IMR-90 (cell line): ENCODE results near the gene EPN2. TPM values are rescaled to one million over a fixed set of nuclear protein-coding genes. Genes with fewer than 3 reads are reported as not detected.

Experiments
- ATAC-seq: fragments of 200-7000 bp; cut with Tn5 transposase; 2 replicates; pipeline ENCODE4 v1.9.1; 2020; ENCODE audit warnings: low read depth, mild to moderate bottlenecking, moderate library complexity
- BruUV-seq: library from RNA; stranded (reverse); fragments of 400-500 nt; replicated peaks from 2 replicates; lab custom pipeline; 2021; lab: Mats Ljungman, UMichigan
- CTCF ChIA-PET: fragments of 300-600 bp; formaldehyde crosslinking; extraction: SDS; loops from one replicate; lab custom pipeline; 2021; ENCODE audit warnings: antibody characterized with exemption; lab: Yijun Ruan, JAX
- POLR2A ChIA-PET: fragments of 300-600 bp; sonication (Branson Sonifier 250); formaldehyde crosslinking; loops from one replicate; lab custom pipeline; 2022; ENCODE audit warnings: antibody characterized with exemption; ENCODE audit not compliant: unreplicated experiment; lab: Charles Lee
- DNase-seq: peaks from one replicate; pipeline ENCODE4 v3.0.0; 2013
- H2AFZ ChIP-seq: replicated peaks from 2 replicates; pipeline ENCODE3; 2013; ENCODE audit warnings: low read length, mild to moderate bottlenecking; ENCODE audit not compliant: poor library complexity
- H2AK5ac ChIP-seq: 2 replicates; pipeline ENCODE4 v1.6.1; 2013; ENCODE audit warnings: low read depth, low read length, inconsistent platforms
- H2AK9ac ChIP-seq: replicated peaks from 2 replicates; pipeline ENCODE3; 2013; ENCODE audit warnings: mild to moderate bottlenecking, low read depth, low read length, moderate library complexity; ENCODE audit not compliant: poor library complexity
- H2BK120ac ChIP-seq: 2 replicates; pipeline ENCODE4 v1.6.1; 2013; ENCODE audit warnings: low read depth, low read length, inconsistent platforms
- H2BK15ac ChIP-seq: 3 replicates; pipeline ENCODE4 v1.6.1; 2013; ENCODE audit warnings: low read depth, low read length, inconsistent platforms
- H2BK20ac ChIP-seq: 2 replicates; pipeline ENCODE4 v1.6.1; 2013; ENCODE audit warnings: low read depth, mild to moderate bottlenecking, inconsistent platforms, low read length, moderate library complexity
- H2BK5ac ChIP-seq: 2 replicates; pipeline ENCODE4 v1.6.1; 2013; ENCODE audit warnings: mild to moderate bottlenecking, low read depth, low read length, inconsistent platforms; ENCODE audit not compliant: poor library complexity, severe bottlenecking
- H3K14ac ChIP-seq: replicated peaks from 2 replicates; pipeline ENCODE4 v1.6.1; 2013; ENCODE audit warnings: low read depth, low read length, inconsistent platforms
- H3K18ac ChIP-seq: 2 replicates; pipeline ENCODE4 v1.6.1; 2013; ENCODE audit warnings: low read depth, low read length, control low read depth
- H3K23ac ChIP-seq: 2 replicates; pipeline ENCODE4 v1.6.1; 2013; ENCODE audit warnings: low read depth, low read length, inconsistent platforms
- H3K27ac ChIP-seq: 2 replicates; pipeline ENCODE4 v1.5.1; 2013; ENCODE audit warnings: mild to moderate bottlenecking, control low read depth, low read length; ENCODE audit not compliant: insufficient read depth
- H3K27me3 ChIP-seq: 2 replicates; pipeline ENCODE4 v1.6.1; 2013; ENCODE audit warnings: low read length; ENCODE audit not compliant: control insufficient read depth, insufficient read depth
- H3K36me3 ChIP-seq: 2 replicates; pipeline ENCODE4 v1.6.1; 2013; ENCODE audit warnings: low read length, mixed read lengths; ENCODE audit not compliant: control insufficient read depth, insufficient read depth
- H3K4ac ChIP-seq: 2 replicates; pipeline ENCODE4 v1.6.1; 2013; ENCODE audit warnings: low read depth, low read length, inconsistent platforms
- H3K4me1 ChIP-seq: 2 replicates; pipeline ENCODE4 v1.6.1; 2013; ENCODE audit warnings: low read length, mixed read lengths; ENCODE audit not compliant: control insufficient read depth, insufficient read depth
- H3K4me2 ChIP-seq: 2 replicates; pipeline ENCODE4 v1.6.1; 2013; ENCODE audit warnings: low read depth, mild to moderate bottlenecking, control low read depth, low read length, moderate library complexity
- H3K4me3 ChIP-seq: 2 replicates; pipeline ENCODE4 v1.5.1; 2013; ENCODE audit warnings: low read depth, mild to moderate bottlenecking, control low read depth, low read length, moderate library complexity; ENCODE audit not compliant: insufficient read depth
- H3K56ac ChIP-seq: 2 replicates; pipeline ENCODE4 v1.6.1; 2013; ENCODE audit warnings: low read length, inconsistent platforms; ENCODE audit not compliant: insufficient read depth; ENCODE audit errors: extremely low read depth
- H3K79me1 ChIP-seq, 2 experiments: 2 replicates each; pipeline ENCODE4 v1.6.1; 2013; ENCODE audit warnings: low read length in 2 of 2, inconsistent platforms in 1 of 2, low read depth in 1 of 2
- H3K9ac ChIP-seq: 2 replicates; pipeline ENCODE4 v1.6.1; 2013; ENCODE audit warnings: low read depth, low read length, control low read depth
- H3K9me1 ChIP-seq: 2 replicates; pipeline ENCODE4 v1.6.1; 2013; ENCODE audit warnings: low read length, inconsistent platforms; ENCODE audit not compliant: insufficient read depth
- H3K9me3 ChIP-seq: 2 replicates; pipeline ENCODE4 v1.6.1; 2013; ENCODE audit warnings: low read length; ENCODE audit not compliant: control insufficient read depth, insufficient read depth
- H4K20me1 ChIP-seq: 2 replicates; pipeline ENCODE4 v1.6.1; 2013; ENCODE audit warnings: low read length, inconsistent platforms; ENCODE audit not compliant: insufficient read depth
- H4K5ac ChIP-seq: 2 replicates; pipeline ENCODE4 v1.6.1; 2013; ENCODE audit warnings: mild to moderate bottlenecking, low read depth, low read length, control low read depth
- H4K8ac ChIP-seq, 2 experiments: 2 replicates each; pipeline ENCODE4 v1.6.1; 2013; ENCODE audit warnings: low read depth in 2 of 2, low read length in 2 of 2, control low read depth in 1 of 2, inconsistent platforms in 1 of 2
- H4K91ac ChIP-seq: 2 replicates; pipeline ENCODE4 v1.6.1; 2013; ENCODE audit warnings: low read depth, low read length, inconsistent platforms; ENCODE audit not compliant: insufficient read depth
- CEBPB ChIP-seq: IDR thresholded peaks from 2 replicates; pipeline ENCODE4 v1.6.1; 2012; ENCODE audit warnings: low read depth, low read length, improper control_type of control experiment
- RFX5 ChIP-seq: IDR thresholded peaks from 2 replicates; pipeline ENCODE4 v1.8.0; 2012; ENCODE audit warnings: low read depth, mild to moderate bottlenecking, low read length, moderate library complexity
- WGBS, 2 experiments: methylation state at CpG; one replicate each; pipeline versions ENCODE4 v1.1.5 to v1.1.7; 2013; ENCODE audit warnings: missing lambda C conversion rate in 2 of 2; ENCODE audit not compliant: insufficient read length in 1 of 2; ENCODE audit errors: extremely low coverage in 2 of 2; 5-methylcytosine and 5-hydroxymethylcytosine counted together
- dilution Hi-C: fragments of 300-500 bp; cut with HindIII; formaldehyde crosslinking; loops from one replicate; pipeline ENCODE4 v1.14.3; 2018; ENCODE audit warnings: low sequenced_read_pairs; ENCODE audit not compliant: unreplicated experiment
- in situ Hi-C: fragments of 300-500 bp; cut with MboI; formaldehyde crosslinking; loops from 3 replicates; pipeline ENCODE4 v1.14.3; 2019; ENCODE audit warnings: low sequenced_read_pairs, inconsistent platforms, mixed read lengths
- intact Hi-C: fragments of 100-400 bp; cut with micrococcal nuclease; formaldehyde crosslinking; loops from 2 replicates; pipeline ENCODE4 v1.10.0; 2022
- polyA plus RNA-seq, 3 experiments: library from polyadenylated mRNA; depleted of rRNA; stranded (reverse); fragments of >200 nt; gene quantifications; 2 replicates each; pipeline ENCODE4 v1.2.3, GENCODE V29; 2012; ENCODE audit warnings: low replicate concordance in 1 of 3
- total RNA-seq: library from RNA; depleted of rRNA; stranded (reverse); fragments of >200 nt; gene quantifications from 2 replicates; pipeline ENCODE4 v1.2.3, GENCODE V29; 2012

The EPN2 gene
- total and polyA plus RNA-seq, 2 of the 4 experiments (the other 2 are of a cell fraction): 14.9 to 25.3 TPM

DNA sequence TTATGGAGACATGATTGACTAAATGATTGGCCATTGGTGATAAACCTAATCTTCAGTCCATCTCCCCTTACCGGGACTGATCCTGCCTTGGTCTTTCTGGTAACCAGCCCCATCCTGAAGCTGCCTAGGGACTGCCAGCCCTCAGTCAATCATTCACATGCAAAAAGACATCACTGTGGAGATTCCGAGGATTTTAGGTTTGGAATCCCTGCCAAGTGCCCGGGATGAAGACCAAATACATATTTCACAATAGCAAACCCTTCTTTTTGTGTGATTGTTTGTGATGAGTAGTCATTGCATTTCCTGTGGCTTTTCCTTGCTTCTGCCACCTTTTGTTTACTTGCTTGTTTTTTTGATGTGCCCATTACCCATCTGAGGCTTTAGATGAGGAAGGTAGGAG lies 44.0 kb downstream of the EPN2 start:
- Histone ChIP-seq H3K18ac (no peak overlapping the region), H4K8ac (no peak overlapping the region), H3K4ac (no peak overlapping the region), H3K56ac (no peak overlapping the region), H3K9me3 (no peaks in the 10 kb centered on the region), H3K9me1 (peaks cover 35% of the 10 kb centered on the region), H3K4me3 (no peak overlapping the region), H3K79me1 (peaks cover 29 to 86% of the 10 kb centered on the region in 2 experiments; a peak in 3 of 4 replicates), H3K14ac (no peak overlapping the region), H2AK5ac (no peak overlapping the region), H3K4me1 (peaks cover 6% of the 10 kb centered on the region; the same call in 1 of the 2 replicates), H3K9ac (no peak overlapping the region), H2AK9ac (no peak overlapping the region), H3K23ac (no peak overlapping the region), H3K27ac (no peak overlapping the region), H3K36me3 (peaks cover 17% of the 10 kb centered on the region), H3K27me3 (no peaks in the 10 kb centered on the region), H2BK120ac (no peak overlapping the region), H4K5ac (no peak overlapping the region), H4K91ac (no peak overlapping the region), H2BK5ac (no peak overlapping the region), H2AFZ (no peak overlapping the region), H2BK20ac (no peak overlapping the region), H4K20me1 (peaks cover 77% of the 10 kb centered on the region), H3K4me2 (no peak overlapping the region), H2BK15ac (no peak overlapping the region)
- intact Hi-C loops: no loop called here
- CTCF ChIA-PET: no interaction called here
- in situ Hi-C loops: no loop called here
- no TSS peak for BruUV-seq
- ATAC-seq: no peak
- DNase-seq: no peak
- WGBS, 2 experiments: 83% methylated on average over 1 of the region's 3 CpGs; no CpG with 5 or more reads in 1 of the 2 experiments
- dilution Hi-C loops: no loop called here
- POLR2A ChIA-PET: no interaction called here
- TF ChIP-seq CEBPB (peak; percentile 68), RFX5 (no peak)
